Left colon (tissue), 2 donors: ENCODE measurements around the gene ZNF586. TPM values are rescaled to one million over a fixed set of nuclear protein-coding genes. Genes with fewer than 3 reads are reported as not detected.
"Not testable (repeated sequence)": the region's sequence is repeated elsewhere in the genome, so short reads cannot be mapped to it uniquely, and the experiment has no call there.

Experiments used
- ATAC-seq: fragments of 200-7000 bp; cut with Tn5 transposase; one replicate; pipeline ENCODE4 v1.9.1; 2020; ENCODE audit warnings: mild to moderate bottlenecking, moderate library complexity
- DNase-seq, 2 donors: peaks; one replicate each; pipeline ENCODE4 v3.0.0-alpha.2; 2020
- intact Hi-C, 2 donors: fragments of 100-400 bp; cut with DNase I in 1 of 2; cut with micrococcal nuclease in 1 of 2; formaldehyde crosslinking; loops; one replicate each; pipeline versions ENCODE4 v1.11.2 to v1.14.0; 2022; cut with DNase I, micrococcal nuclease
- long read RNA-seq: library from polyadenylated mRNA; unstranded; transcript quantifications from one replicate; pipeline ENCODE4 v2.0.0, GENCODE V29; 2021
- total RNA-seq, 2 donors: library from RNA; stranded (reverse); fragmentation: NEBNext Ultra II Directional; extraction: Animal tissue kit (Norgen Biotek cat#: 25700); gene quantifications; one replicate each; pipeline ENCODE4 v1.2.1, GENCODE V29; 2021
- donor health status: DM: no; HTN: no; CAD: no.
- donor health status: DM: yes; HTN: yes; CAD: no.

Gene ZNF586
- total RNA-seq = 10 to 100 TPM; 13.0 to 15.2 TPM
- long read RNA-seq, transcript ZNF586-203 (3 exons, 2,163 nt) = major isoform, 5 of 18 reads
- long read RNA-seq, partial matches to known transcripts = 0 of 18 reads
- long read RNA-seq, other reads (novel, unspliced or antisense) = 12 of 18 reads

DNA sequence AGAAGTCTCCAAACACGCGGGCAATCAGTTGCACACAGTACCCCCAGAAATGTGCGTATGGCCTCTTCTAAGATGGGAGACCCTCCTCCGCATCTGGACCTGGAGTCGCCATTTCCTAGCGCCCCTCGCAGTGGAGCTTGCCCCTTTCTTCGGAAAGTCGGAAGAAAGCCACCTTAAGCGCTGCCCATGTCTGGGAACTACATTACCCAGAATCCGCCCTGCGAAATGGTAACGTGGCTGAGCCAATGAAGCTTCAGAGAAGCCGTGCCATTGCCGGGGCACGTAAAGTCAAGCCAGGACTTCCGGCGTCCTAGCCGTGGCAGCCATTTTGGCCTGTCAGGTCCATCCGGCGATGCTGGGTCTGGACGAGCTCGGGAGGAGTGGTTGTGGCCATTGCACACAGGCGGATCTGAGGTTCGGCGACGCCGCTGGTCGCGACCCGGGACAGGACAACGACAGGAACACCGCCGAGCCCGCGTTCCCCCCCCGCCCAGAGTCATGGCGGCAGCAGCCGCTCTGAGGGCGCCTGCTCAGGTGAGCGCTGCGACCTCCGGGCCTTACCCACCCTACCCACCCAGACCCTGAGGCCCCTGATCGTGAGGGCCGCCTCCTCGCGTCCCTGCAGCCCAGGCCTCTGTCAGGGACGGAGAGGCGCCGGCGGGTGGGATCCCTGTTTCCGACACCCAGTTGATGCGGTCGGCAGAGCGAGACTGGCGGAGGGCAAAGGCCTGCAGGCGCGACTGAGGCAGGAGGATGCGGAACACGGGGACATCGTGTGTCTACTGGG, at the start of gene ZNF586:
ZNF586 (plus strand) TSS at position 332 of the 787 bp plus-strand sequence; CDS start at position 499, 167 bp downstream.
- ATAC-seq = peak; percentile 99
- DNase-seq = peak; percentile 89
- intact Hi-C loops = no loop called here

GRCh38 chr19:57719901-57720519, 49.5 kb upstream of the ZNF586 start:
- ATAC-seq (no peak), DNase-seq (no peak)
- intact Hi-C loops = no loop called here

DNA sequence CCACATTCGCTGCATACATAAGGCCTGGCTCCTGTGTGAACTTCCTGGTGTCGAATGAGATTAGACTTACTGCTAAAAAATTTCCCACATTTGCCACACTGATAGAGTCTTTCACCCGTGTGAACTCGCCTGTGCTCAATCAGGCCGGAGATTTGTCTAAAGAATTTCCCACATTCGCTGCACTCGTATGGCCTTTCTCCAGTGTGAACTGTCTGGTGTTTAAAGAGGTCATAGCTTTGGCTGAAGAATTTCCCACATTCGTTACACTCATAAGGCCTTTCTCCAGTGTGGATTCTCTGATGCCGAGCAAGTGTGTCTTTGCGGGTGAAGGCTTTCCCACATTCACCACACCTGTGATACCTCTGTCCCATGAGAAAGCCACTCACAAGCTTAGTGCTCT, 48.6 kb upstream of the ZNF586 start:
- intact Hi-C loops = no loop called here
- ATAC-seq = no peak
- DNase-seq = no peak

- intact Hi-C loops = loop anchor here in 1 of 2 donors (5.0 kb wide), 1 partner anchor 419 kb away; no protein-coding TSS in a partner anchor
- DNase-seq (peak; percentile 29 to 47), ATAC-seq (peak; percentile 62)
Observed at GRCh38 chr19:57738320-57738719, 31.2 kb upstream of the ZNF586 start.

GRCh38 chr19:57738770-57739169, 30.7 kb upstream of the ZNF586 start:
- not testable (repeated sequence) for ATAC-seq, DNase-seq
- intact Hi-C loops = loop anchor here in 1 of 2 donors (5.0 kb wide), 1 partner anchor 419 kb away; no protein-coding TSS in a partner anchor

- intact Hi-C loops = no loop called here
- DNase-seq (peak; percentile 84 to 85), ATAC-seq (peak; percentile 99)
Observed at GRCh38 chr19:57746580-57747471, 22.6 kb upstream of the ZNF586 start, which contains the start of gene ZNF776. Gene ZNF776, plus strand, starts transcription at chr19:57746815. Its CDS starts 244 bp downstream, at chr19:57747059.

- no peak for ATAC-seq
- intact Hi-C loops = no loop called here
- DNase-seq = no peak
Observed at GRCh38 chr19:57747472-57747807, 22.0 kb upstream of the ZNF586 start.

DNA sequence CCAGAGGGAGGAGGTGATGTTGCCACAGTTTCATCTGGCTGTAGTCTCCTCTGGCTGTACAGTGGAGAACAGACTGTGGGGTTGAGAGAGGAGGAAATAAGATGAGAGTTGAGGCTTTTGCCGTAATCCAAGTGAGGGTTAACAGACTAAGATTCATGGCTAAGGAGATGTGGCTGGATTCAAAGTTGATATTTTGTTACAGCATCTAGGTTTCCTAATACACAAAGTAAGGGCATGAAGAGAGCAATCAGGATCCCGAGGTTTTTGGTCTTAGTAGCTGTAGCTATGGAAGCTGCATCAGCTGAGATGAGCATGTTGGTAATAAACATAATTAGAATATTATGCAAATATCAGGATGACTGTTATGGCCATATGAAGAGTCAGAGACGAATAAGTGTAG, 21.4 kb upstream of the ZNF586 start:
- no peak for ATAC-seq
- DNase-seq = no peak
- intact Hi-C loops = no loop called here

- no peak for ATAC-seq
- DNase-seq = no peak
- intact Hi-C loops = no loop called here
Observed at GRCh38 chr19:57754091-57754673, 15.3 kb upstream of the ZNF586 start.

DNA sequence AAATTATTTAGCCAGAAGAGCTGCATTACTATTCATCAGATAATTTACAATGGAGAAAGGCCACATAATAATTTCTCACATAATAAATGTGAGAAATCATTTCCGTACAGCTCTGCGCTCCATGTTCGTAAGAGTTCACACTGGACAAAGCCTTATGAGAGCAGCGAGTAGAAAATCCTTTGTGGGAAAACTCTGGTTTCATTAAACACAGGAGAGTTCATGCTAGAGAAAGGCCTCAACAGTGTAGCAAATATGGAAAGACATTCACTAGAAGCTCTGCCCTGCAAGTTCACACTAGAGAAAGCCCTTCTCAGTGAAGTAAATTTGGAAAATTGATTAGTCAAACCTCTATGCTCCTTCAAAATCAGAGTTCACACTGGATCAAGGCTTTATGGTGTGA, 14.4 kb upstream of the ZNF586 start:
- DNase-seq (no peak), ATAC-seq (no peak)
- intact Hi-C loops = no loop called here

- ATAC-seq (no peak), DNase-seq (no peak)
- intact Hi-C loops = no loop called here
Observed at GRCh38 chr19:57757941-57758340, 11.5 kb upstream of the ZNF586 start.

DNA sequence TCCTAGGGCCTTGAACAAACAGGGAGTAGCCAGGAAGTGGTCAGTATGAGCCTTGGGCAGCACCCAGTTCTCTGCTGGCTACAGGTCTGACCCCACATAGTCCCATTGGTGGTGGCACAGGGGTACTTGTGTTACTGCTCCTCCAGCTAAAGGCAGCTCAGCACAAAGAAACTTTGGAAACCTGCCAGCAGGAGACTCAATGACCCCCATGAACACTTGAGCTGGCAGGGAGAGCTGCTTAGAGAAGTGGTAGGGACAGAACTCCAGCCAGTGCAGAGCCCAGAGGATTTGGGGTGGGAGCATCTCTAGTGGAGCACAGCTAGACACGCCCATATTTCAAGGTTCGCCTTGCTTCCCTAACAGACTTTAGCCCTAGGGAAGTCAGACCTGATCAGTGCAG, 10.4 kb upstream of the ZNF586 start:
- intact Hi-C loops = no loop called here
- no peak for ATAC-seq
- no peak for DNase-seq

DNA sequence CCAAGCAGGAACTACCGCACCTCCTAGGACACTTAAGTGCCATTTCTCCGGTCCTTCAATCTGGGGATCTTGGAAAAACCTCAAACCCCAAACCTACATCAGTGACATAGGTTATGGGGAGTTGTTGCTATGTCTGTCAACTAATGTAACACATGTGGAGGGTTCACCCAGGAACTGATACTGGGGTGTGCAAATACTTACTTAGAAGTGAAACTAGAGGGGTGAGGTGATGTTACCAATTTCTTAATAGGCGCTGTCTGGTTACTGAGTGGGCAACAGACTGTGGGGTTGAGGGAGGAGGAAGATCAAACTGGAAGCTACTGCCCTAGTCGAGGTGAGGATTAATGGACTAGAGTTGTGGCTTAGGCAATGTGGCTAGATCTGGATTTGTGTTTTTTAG, 1.9 kb downstream of the ZNF586 start:
- ATAC-seq (no peak), DNase-seq (no peak)
- intact Hi-C loops = no loop called here

DNA sequence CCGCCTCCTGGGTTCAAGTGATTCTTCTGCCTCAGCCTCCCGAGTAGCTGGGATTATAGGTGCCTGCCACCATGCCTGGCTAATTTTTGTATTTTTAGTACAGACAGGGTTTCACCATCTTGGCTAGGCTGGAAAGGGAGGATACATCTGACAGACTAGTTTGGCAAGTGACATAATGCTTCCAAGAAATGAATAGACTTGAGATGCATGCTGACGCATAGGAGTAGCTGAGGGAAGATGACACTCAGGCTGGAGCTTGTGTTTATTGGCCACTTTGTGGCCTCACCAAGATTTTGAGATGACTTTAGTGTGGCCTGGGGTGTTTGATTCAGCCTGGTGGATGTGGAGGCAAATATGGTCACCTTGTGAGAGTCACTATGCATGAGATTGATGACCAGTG, 4.0 kb downstream of the ZNF586 start:
- ATAC-seq (no peak), DNase-seq (no peak)
- intact Hi-C loops = no loop called here

- no peak for ATAC-seq
Observed at GRCh38 chr19:57776764-57777296, 7.4 kb downstream of the ZNF586 start.

GRCh38 chr19:57778336-57778735, 8.9 kb downstream of the ZNF586 start:
- DNase-seq (no peak), ATAC-seq (no peak)
- intact Hi-C loops = no loop called here

More at GRCh38 chr19:57776764-57777296, 7.4 kb downstream of the ZNF586 start:
- DNase-seq = no peak
- intact Hi-C loops = no loop called here

- ATAC-seq (no peak), DNase-seq (no peak)
- intact Hi-C loops = no loop called here
Observed at GRCh38 chr19:57779220-57779845, 9.9 kb downstream of the ZNF586 start.

- no peak for DNase-seq
- intact Hi-C loops = no loop called here
- ATAC-seq = peak; percentile 12
Observed at GRCh38 chr19:57786286-57786685, 16.8 kb downstream of the ZNF586 start.
